Right cardiac atrium (tissue), 5 donors: ENCODE measurements around the gene TK1. TPM values are rescaled to one million over a fixed set of nuclear protein-coding genes. Genes with fewer than 3 reads are reported as not detected.

Source experiments
- ATAC-seq, 2 donors: fragments of 200-7000 bp; cut with Tn5 transposase; one replicate each; pipeline versions ENCODE4 v1.8.0 to v1.9.1; 2020; ENCODE audit warnings: moderate library complexity in 2 of 2, mild to moderate bottlenecking in 1 of 2
- DNase-seq, 3 donors: peaks; one replicate each; pipeline ENCODE4 v3.0.0-alpha.2; 2020
- H3K27ac ChIP-seq: one replicate; pipeline ENCODE4 v1.5.1; 2013; ENCODE audit warnings: mild to moderate bottlenecking, low read length, control low read depth, moderate library complexity
- H3K27me3 ChIP-seq: one replicate; pipeline ENCODE4 v1.6.1; 2013; ENCODE audit not compliant: control insufficient read depth, insufficient read depth
- H3K4me1 ChIP-seq: one replicate; pipeline ENCODE4 v1.6.1; 2013; ENCODE audit warnings: low read length; ENCODE audit not compliant: control insufficient read depth, insufficient read depth
- H3K4me3 ChIP-seq: one replicate; pipeline ENCODE4 v1.5.1; 2013; ENCODE audit warnings: low read length, control low read depth
- H3K9me3 ChIP-seq: one replicate; pipeline ENCODE4 v1.6.1; 2013; ENCODE audit warnings: low read length; ENCODE audit not compliant: control insufficient read depth
- WGBS: extraction: QIAGEN DNeasy Blood & Tissue Kit; methylation state at CpG from one replicate; pipeline ENCODE4 v1.1.7; 2013; 5-methylcytosine and 5-hydroxymethylcytosine counted together
- intact Hi-C, 4 donors: fragments of 100-400 bp; cut with DNase I; formaldehyde crosslinking; loops; one replicate each; pipeline versions ENCODE4 v1.11.0 to v1.14.0; 2022 to 2023
- polyA plus RNA-seq: library from polyadenylated mRNA; stranded (reverse); fragments of 200-250 nt; gene quantifications from one replicate; pipeline ENCODE4 v1.2.3, GENCODE V29; 2013
- total RNA-seq, 4 donors: library from RNA; stranded (reverse); fragmentation: NEBNext Ultra II Directional; extraction: Animal tissue kit (Norgen Biotek cat#: 25700); gene quantifications; one replicate each; pipeline ENCODE4 v1.2.1, GENCODE V29; 2021
- donor health status: healthy with polysubstance abuse.
- donor health status: DM: no; HTN: yes; CAD: no.
- donor health status: DM: no; HTN: no; CAD: no.
- donor health status: DM: no; HTN: yes; CAD: no; lungs with severe emphysema.
- donor health status: DM: yes; HTN: yes; CAD: no.

The TK1 gene
- total and polyA plus RNA-seq, 5 donors = 0.51 to 5.2 (median 1.2) TPM

GRCh38 chr17:78137392-78138203, 49.3 kb downstream of the TK1 start:
- no peaks in the 10 kb centered on the region for H3K4me1 ChIP-seq

GRCh38 chr17:78135858-78136500, 50.9 kb downstream of the TK1 start:
- no peaks in the 10 kb centered on the region for H3K4me1 ChIP-seq
- ATAC-seq (no peak), DNase-seq (no peak)
- no peak overlapping the region for H3K27ac ChIP-seq
- H3K9me3 ChIP-seq = no peaks in the 10 kb centered on the region
- no peaks in the 10 kb centered on the region for H3K27me3 ChIP-seq
- 91% methylated on average over 9 of the region's 9 CpGs for WGBS
- intact Hi-C loops = no loop called here
- no peak overlapping the region for H3K4me3 ChIP-seq

More at GRCh38 chr17:78137392-78138203, 49.3 kb downstream of the TK1 start:
- ATAC-seq (no peak), DNase-seq (peak in 1 of 3 donors; percentile 60)
- H3K9me3 ChIP-seq = no peaks in the 10 kb centered on the region
- H3K27ac ChIP-seq = no peak overlapping the region
- intact Hi-C loops = no loop called here
- no peaks in the 10 kb centered on the region for H3K27me3 ChIP-seq
- no peak overlapping the region for H3K4me3 ChIP-seq
- WGBS = 64% methylated on average over 26 of the region's 26 CpGs

- Histone ChIP-seq H3K9me3 (no peaks in the 10 kb centered on the region), H3K27ac (no peak overlapping the region), H3K4me1 (no peaks in the 10 kb centered on the region), H3K4me3 (no peak overlapping the region), H3K27me3 (no peaks in the 10 kb centered on the region)
- ATAC-seq (no peak), DNase-seq (peak in 1 of 3 donors; percentile 50)
- intact Hi-C loops = loop anchor here in 1 of 4 donors (5.0 kb wide), 1 partner anchor 37 kb away; no protein-coding TSS in a partner anchor
- WGBS = 82% methylated on average over 9 of the region's 9 CpGs
These were observed 51.9 kb downstream of the TK1 start for GRCh38 chr17:78134899-78135385.

- WGBS = 57% methylated on average over 39 of the region's 39 CpGs
- H3K27ac ChIP-seq = no peak overlapping the region
- no peaks in the 10 kb centered on the region for H3K27me3 ChIP-seq
- no peak overlapping the region for H3K4me3 ChIP-seq
- H3K9me3 ChIP-seq = no peaks in the 10 kb centered on the region
- DNase-seq = peak in 2 of 3 donors; percentile 74 to 77
- intact Hi-C loops = loop anchor here in 1 of 4 donors (5.0 kb wide), 1 partner anchor 38 kb away; no protein-coding TSS in a partner anchor
- ATAC-seq = no peak
- no peaks in the 10 kb centered on the region for H3K4me1 ChIP-seq
These were observed 52.6 kb downstream of the TK1 start for GRCh38 chr17:78133971-78134898.

GRCh38 chr17:78133179-78133951, 53.5 kb downstream of the TK1 start:
- no peak overlapping the region for H3K27ac ChIP-seq
- no peaks in the 10 kb centered on the region for H3K4me1 ChIP-seq
- H3K27me3 ChIP-seq = no peaks in the 10 kb centered on the region
- DNase-seq (peak in 1 of 3 donors; percentile 53), ATAC-seq (no peak)
- WGBS = 80% methylated on average over 30 of the region's 30 CpGs
- H3K9me3 ChIP-seq = no peaks in the 10 kb centered on the region
- no peak overlapping the region for H3K4me3 ChIP-seq
- intact Hi-C loops = loop anchor here in 1 of 4 donors (5.0 kb wide), 1 partner anchor 39 kb away; no protein-coding TSS in a partner anchor

GRCh38 chr17:78132767-78133178, 54.1 kb downstream of the TK1 start:
- Histone ChIP-seq H3K27me3 (no peaks in the 10 kb centered on the region), H3K27ac (no peak overlapping the region), H3K9me3 (no peaks in the 10 kb centered on the region), H3K4me3 (no peak overlapping the region), H3K4me1 (no peaks in the 10 kb centered on the region)
- ATAC-seq (no peak), DNase-seq (no peak)
- 86% methylated on average over 9 of the region's 9 CpGs for WGBS
- intact Hi-C loops = loop anchor here in 1 of 4 donors (5.0 kb wide), 1 partner anchor 40 kb away; no protein-coding TSS in a partner anchor

- Histone ChIP-seq H3K27ac (no peak overlapping the region), H3K27me3 (no peaks in the 10 kb centered on the region), H3K9me3 (no peaks in the 10 kb centered on the region), H3K4me1 (no peaks in the 10 kb centered on the region), H3K4me3 (peak overlapping the region; percentile 7)
- DNase-seq (peak in 2 of 3 donors; percentile 73 to 79), ATAC-seq (no peak)
- intact Hi-C loops = loop anchor here in 1 of 4 donors (5.0 kb wide), 1 partner anchor 40 kb away; no protein-coding TSS in a partner anchor
- 38% methylated on average over 38 of the region's 38 CpGs for WGBS
These were observed 54.7 kb downstream of the TK1 start for GRCh38 chr17:78132084-78132676.

GRCh38 chr17:78131172-78132083, 55.4 kb downstream of the TK1 start:
- H3K4me1 ChIP-seq = peaks cover 2% of the 10 kb centered on the region

More at GRCh38 chr17:78131172-78132083, 55.4 kb downstream of the TK1 start:
- WGBS = 26% methylated on average over 74 of the region's 74 CpGs
- intact Hi-C loops = loop anchor here in 1 of 4 donors (5.0 kb wide), 1 partner anchor 41 kb away; no protein-coding TSS in a partner anchor
- DNase-seq (peak in 2 of 3 donors; percentile 63 to 75), ATAC-seq (no peak)
- Histone ChIP-seq H3K9me3 (no peaks in the 10 kb centered on the region), H3K4me3 (peak overlapping the region; percentile 7), H3K27ac (no peak overlapping the region), H3K27me3 (no peaks in the 10 kb centered on the region)
